Measurements from ENCODE around the gene LTB4R2. TPM values are rescaled to one million over a fixed set of nuclear protein-coding genes. Genes with fewer than 3 reads are reported as not detected.
"Not testable (repeated sequence)": the region's sequence is repeated elsewhere in the genome, so short reads cannot be mapped to it uniquely, and the experiment has no call there.

The LTB4R2 gene
- total and polyA plus RNA-seq, 2 experiments from 2014 or later: 0.17 to 15.1 TPM

DNA sequence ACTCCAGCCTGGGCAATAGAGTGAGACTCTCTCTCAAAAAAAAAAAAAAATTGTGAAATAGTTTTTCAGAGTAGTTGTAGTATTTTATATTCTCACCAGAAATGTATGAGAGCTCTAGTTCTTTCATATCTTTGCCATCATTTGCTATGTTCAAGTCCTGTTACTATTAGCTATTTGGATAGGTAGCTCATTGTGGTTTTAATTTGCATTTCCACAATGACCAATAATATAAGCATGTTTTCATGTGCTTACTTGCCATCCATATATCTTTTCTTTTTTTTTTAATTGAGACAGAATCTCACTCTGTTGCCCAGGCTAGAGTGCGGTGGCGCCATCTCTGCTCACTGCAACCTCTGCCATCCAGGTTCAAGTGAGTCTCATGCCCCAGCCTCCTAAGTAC, 38.2 kb downstream of the LTB4R2 start:
- Histone ChIP-seq H3K36me3 (no peaks in the 10 kb centered on the region), H3K4me1 (ENCODE audit: low read depth) (no peaks in the 10 kb centered on the region), H3K9me3 (ENCODE audit: low read depth) (no peaks in the 10 kb centered on the region), H3K4me3 (no peak overlapping the region), H3K27ac (no peak overlapping the region), H3K27me3 (peaks cover 83% of the 10 kb centered on the region)
- DNase-seq (ENCODE audit: low read depth in 1 of 2, low spot score in 1 of 2): no peak
- TF ChIP-seq, protein P1, sequence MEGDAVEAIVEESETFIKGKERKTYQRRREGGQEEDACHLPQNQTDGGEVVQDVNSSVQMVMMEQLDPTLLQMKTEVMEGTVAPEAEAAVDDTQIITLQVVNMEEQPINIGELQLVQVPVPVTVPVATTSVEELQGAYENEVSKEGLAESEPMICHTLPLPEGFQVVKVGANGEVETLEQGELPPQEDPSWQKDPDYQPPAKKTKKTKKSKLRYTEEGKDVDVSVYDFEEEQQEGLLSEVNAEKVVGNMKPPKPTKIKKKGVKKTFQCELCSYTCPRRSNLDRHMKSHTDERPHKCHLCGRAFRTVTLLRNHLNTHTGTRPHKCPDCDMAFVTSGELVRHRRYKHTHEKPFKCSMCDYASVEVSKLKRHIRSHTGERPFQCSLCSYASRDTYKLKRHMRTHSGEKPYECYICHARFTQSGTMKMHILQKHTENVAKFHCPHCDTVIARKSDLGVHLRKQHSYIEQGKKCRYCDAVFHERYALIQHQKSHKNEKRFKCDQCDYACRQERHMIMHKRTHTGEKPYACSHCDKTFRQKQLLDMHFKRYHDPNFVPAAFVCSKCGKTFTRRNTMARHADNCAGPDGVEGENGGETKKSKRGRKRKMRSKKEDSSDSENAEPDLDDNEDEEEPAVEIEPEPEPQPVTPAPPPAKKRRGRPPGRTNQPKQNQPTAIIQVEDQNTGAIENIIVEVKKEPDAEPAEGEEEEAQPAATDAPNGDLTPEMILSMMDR (IDR thresholded peaks at IDR 0.05; ENCODE audit: low read depth, low read length): no peak

DNA sequence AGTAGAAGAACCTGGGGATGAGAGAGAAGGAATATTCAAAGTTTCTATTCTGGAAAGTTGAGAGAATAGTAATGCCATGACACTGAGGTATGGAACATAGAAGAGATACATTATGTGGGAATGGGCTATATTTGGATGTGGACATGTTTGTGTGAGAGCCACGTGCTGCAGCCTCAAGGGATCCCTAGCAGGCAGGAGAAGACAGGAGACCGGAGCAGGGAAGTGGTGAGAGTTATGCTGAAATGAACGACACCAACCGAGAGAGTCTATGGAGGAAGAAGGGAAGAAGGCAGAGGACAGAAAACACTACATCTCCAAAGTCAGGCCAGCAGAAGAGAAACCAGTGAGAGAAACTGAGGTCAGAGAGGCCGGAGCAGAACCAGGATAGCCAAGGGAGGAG, 39.8 kb downstream of the LTB4R2 start:
- no peak overlapping the region for H3K27ac ChIP-seq
- H3K27me3 ChIP-seq: peaks cover 81% of the 10 kb centered on the region
- no peaks in the 10 kb centered on the region for H3K4me1 ChIP-seq (ENCODE audit: low read depth)
- H3K9me3 ChIP-seq (ENCODE audit: low read depth): no peaks in the 10 kb centered on the region
- DNase-seq (ENCODE audit: low read depth in 1 of 2, low spot score in 1 of 2): no peak
- TF ChIP-seq, protein P1 (IDR thresholded peaks at IDR 0.05; ENCODE audit: low read depth, low read length): no peak
- H3K36me3 ChIP-seq: no peaks in the 10 kb centered on the region
- no peak overlapping the region for H3K4me3 ChIP-seq

DNA sequence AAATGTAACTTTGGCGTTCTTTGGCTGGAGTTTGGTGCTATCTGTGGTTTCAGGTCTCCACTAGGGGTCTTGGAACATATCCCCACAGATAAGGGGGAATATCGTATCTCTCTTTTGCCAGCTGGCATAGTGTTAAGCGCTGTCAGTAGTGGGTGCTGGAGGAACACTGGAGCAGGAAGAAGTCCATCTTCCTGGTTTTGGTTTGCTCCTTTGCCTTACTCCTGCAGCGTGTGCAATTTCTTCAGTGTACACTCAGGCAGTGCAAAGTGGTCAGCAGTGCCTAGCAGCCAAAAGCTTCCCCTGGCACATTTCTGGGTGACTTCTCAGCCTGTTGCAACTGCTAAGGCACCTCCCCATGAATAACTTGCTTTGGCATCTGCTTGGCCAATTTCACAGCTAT, 41.6 kb downstream of the LTB4R2 start:
- Histone ChIP-seq H3K27ac (no peak overlapping the region), H3K27me3 (peaks cover 69% of the 10 kb centered on the region), H3K4me1 (ENCODE audit: low read depth) (no peaks in the 10 kb centered on the region), H3K9me3 (ENCODE audit: low read depth) (no peaks in the 10 kb centered on the region), H3K4me3 (no peak overlapping the region), H3K36me3 (no peaks in the 10 kb centered on the region)
- TF ChIP-seq, protein P1 (IDR thresholded peaks at IDR 0.05; ENCODE audit: low read depth, low read length): no peak
- peak in 1 of 2 donors; percentile 63 for DNase-seq (ENCODE audit: low read depth in 1 of 2, low spot score in 1 of 2)

DNA sequence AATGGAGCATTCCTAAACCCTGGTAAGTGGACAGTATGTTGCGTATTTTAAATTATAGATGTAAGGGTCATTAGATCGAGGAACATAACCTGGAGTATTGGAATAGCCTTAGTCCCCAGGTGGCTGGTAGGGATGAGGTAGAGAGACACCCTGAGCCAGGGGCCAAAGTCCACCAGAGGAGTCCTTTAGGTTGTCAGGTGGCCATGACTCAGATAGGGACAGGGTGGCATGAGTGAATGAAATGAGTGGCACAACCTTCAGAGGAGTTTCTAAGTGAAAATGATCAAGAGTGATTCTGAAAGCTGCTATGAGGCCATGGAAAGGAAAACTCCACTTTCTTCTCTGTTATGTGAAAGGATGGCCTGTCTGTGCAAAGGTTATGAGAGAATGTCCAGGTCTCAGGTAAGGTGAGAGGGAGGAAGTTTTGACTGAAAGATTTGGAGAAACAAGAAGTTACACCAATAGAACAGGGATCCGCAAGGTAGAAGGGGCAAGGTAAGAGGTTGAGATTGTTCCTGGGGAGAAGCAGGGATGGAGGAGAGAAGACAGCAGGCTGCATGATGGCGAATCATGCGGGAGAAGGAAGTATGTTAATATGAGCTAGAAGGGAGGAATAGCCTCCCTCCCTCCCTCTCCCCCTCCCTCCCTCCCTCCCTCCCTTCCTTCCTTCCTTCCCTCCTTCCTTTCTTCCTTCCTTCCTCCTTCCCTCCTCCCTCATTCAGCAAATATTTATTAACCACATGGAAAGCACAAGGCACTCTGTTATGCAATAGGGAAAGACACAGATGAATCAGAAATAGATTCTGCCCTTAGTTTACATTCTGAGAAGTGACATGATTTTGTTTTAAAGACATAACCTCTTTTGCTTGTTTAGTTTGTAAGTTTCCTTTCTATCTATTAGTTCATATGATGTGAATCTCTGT, 43.9 kb downstream of the LTB4R2 start:
- H3K4me3 ChIP-seq: no peak overlapping the region
- peaks cover 63% of the 10 kb centered on the region for H3K27me3 ChIP-seq
- no peaks in the 10 kb centered on the region for H3K4me1 ChIP-seq (ENCODE audit: low read depth)
- no peaks in the 10 kb centered on the region for H3K36me3 ChIP-seq
- DNase-seq (ENCODE audit: low read depth in 1 of 2, low spot score in 1 of 2): peak in 1 of 2 donors; percentile 56
- TF ChIP-seq, protein P1 (IDR thresholded peaks at IDR 0.05; ENCODE audit: low read depth, low read length): no peak
- H3K9me3 ChIP-seq (ENCODE audit: low read depth): no peaks in the 10 kb centered on the region
- H3K27ac ChIP-seq: no peak overlapping the region

DNA sequence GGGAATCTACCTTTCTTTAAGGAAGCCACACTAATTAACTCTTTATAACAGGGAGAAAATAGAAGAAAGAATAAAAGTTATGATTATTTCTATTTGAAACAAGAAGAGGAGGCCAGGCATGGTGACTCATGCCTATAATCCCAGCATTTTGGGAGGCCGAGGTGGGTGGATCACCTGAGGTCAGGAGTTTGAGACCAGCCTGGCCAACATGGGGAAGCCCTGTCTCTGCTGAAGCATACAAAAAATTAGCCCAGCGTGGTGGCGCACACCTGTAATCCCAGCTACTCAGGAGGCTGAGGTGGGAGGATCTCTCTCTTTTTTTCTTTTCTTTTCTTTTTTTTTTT, 44.5 kb downstream of the LTB4R2 start:
- H3K27me3 ChIP-seq: peaks cover 58% of the 10 kb centered on the region
- not testable (repeated sequence) for H3K4me3 ChIP-seq; H3K4me1 ChIP-seq (ENCODE audit: low read depth); H3K9me3 ChIP-seq (ENCODE audit: low read depth); DNase-seq (ENCODE audit: low read depth in 1 of 2, low spot score in 1 of 2); H3K36me3 ChIP-seq; H3K27ac ChIP-seq

DNA sequence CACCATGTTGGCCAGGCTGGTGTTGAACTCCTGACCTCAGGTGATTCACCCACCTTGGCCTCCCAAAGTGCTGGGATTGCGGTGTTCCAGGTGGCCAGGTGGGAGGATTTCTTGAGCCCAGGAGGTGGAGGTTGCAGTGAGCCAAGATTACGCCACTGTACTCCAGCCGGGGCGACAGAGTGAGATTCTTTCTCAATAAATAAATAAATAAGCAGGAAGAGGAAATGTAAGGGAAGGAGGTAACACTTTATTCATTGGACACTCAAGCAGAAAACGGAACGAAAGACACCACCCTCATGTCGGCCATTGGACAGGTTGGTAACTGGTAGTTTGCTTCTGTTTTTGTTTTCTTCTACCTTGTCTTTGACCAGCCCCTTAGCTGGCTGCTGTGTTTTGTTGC, 45.1 kb downstream of the LTB4R2 start:
- Histone ChIP-seq H3K36me3 (no peaks in the 10 kb centered on the region), H3K27me3 (peaks cover 54% of the 10 kb centered on the region), H3K4me3 (no peak overlapping the region), H3K27ac (no peak overlapping the region), H3K4me1 (ENCODE audit: low read depth) (no peaks in the 10 kb centered on the region), H3K9me3 (ENCODE audit: low read depth) (no peaks in the 10 kb centered on the region)
- DNase-seq (ENCODE audit: low read depth in 1 of 2, low spot score in 1 of 2): no peak
- TF ChIP-seq, protein P1 (IDR thresholded peaks at IDR 0.05; ENCODE audit: low read depth, low read length): no peak
